Pulmonary artery endothelial cell (primary cell): ENCODE results near the gene RPP25. TPM values are rescaled to one million over a fixed set of nuclear protein-coding genes. Genes with fewer than 3 reads are reported as not detected.
A peak's percentile ranks its signal among the peaks of the same experiment; 100 is the strongest.

Source experiments
- DNase-seq: peaks from one replicate; pipeline ENCODE4 v3.0.0-alpha.2; 2011; ENCODE audit warnings: low read depth, low spot score
- total RNA-seq: library from RNA; depleted of rRNA; stranded (reverse); fragments of >200 nt; gene quantifications from 2 replicates; pipeline ENCODE4 v1.2.3, GENCODE V29; 2014

RPP25 gene
- 13.2 and 14.4 TPM in 2 replicates for total RNA-seq

DNA sequence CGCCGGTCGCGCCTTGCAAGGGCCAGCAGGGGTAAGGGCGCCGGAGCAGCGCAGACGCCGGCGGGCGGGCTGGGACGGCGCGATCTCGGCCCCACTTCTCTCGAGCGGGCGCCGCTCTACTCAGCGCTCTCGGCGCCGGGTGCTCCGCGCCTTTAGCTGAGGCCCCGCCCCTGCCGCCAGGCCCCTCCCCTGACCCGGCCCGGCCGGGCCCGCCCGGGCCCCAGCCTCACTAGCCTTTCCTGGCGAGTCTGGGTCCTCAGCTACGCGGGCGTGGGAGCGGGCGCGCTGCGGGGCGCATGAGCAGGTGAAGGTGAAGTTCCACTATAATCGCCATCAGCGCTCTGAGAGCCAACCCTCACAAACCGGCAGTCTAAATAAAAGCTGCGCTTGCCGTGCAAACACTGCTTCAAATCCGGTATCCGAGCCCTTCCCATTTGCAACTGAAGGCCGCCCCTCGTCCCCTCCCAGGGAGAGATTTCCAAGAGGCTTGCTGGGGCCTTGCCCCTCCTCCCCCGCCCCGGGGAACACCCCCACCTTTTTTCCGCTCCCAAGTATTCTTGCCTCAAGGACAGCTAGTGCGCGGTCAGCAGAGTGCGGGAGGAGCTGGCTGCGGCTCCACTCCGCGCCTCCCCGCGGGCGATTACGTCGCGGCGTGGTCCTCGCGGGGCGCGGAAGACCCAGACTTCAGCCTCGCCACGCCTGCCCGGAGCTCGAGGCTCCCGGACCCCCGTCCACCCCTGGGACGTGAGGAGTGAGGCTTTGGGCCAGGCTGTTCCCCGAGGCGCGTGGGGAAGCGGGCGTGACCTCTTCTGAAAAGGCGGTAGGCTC is at the start of gene RPP25:
Gene RPP25, minus strand, starts transcription at position 125 of the 828 bp plus-strand sequence. CDS start 189 bp downstream, outside the sequence.
- no peak for DNase-seq

DNA sequence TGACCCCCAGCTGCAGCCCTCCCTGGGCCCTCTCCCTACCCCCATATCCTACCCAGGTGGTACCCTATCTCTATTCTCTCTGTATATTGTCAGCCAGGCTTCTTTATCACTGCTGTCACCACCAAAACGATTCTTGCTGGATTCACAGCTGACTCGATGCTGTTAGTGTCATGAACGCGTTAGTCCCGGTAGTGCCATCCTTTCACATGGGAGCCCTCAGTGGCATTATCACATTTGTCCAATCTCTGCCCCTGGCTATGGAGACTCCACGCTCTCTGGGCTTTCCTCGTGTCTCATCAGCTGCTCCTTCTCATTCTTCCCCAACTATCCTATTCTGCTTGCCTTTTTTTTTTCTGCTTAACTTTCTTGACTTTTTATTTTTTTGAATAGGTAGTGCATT is 45.8 kb upstream of the RPP25 start:
- DNase-seq = no peak

DNA sequence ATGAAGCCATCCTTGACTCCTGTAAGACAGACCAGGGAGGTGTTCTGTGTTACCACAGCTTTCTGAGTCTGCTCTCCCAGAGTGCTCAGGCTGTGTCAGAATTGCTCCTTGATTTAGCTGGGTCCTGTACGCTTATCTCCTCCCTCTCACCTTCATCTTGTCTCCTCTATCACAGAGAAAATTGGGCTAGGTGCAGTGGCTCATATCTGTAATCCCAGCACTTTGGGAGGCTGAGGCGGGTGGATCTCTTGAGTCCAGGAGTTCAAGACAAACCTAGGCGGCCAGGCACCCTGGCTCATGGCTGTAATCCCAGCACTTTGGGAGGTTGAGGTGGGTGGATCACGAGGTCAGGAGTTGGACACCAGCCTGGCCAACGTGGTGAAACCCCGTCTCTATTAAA is 44.7 kb upstream of the RPP25 start:
- DNase-seq = no peak

GRCh38 chr15:74997543-74997942 is 41.0 kb upstream of the RPP25 start:
- DNase-seq = no peak

DNA sequence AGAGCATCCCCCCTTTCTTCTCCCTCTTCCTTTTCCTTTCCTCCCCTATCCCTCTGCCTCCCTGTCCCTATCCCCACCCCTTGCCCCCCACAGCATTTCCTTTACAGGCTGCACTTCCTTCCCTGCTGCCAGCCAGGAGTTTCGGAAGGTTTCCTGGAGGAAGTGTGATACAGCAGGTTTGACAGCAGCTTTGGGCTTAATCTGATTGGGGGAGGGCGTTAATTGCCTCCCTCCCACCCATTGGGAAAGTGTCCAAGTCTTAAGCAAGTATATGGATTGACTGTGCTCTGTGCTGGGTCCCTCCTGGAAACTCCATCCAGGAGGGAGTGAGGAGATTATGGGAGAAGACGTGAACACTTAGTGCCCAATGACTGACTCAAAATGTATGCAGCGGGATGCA is 40.6 kb upstream of the RPP25 start:
- DNase-seq = peak; percentile 33

- DNase-seq = no peak
Observed at GRCh38 chr15:74995779-74996765, 39.5 kb upstream of the RPP25 start.

GRCh38 chr15:74995182-74995778 is 38.7 kb upstream of the RPP25 start, which contains the start of gene SCAMP5:
Gene SCAMP5 (plus strand): TSS chr15:74995563. CDS start chr15:75011840, 16,277 bp downstream.
- DNase-seq = peak; percentile 71

DNA sequence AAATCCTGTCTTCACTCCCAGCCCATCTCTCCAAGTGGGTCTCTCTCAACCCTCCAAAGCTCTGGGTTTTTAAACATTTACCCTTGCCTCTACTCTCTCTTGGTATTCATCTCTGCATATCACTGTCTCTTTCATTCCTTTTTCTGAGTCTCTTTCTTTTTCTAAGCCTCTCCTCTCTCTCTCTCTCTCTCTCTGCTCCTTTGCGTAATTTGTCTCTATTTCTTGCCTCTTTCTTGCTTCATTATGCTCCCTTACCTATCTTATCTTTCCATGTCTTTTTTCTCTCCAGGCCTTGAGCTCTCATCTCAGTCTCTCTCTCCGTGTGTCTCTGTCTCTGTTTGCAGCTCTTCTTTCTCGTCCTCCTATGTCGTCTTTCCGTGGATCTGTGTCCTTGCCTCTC is 38.1 kb upstream of the RPP25 start:
- no peak for DNase-seq

- no peak for DNase-seq
Observed at GRCh38 chr15:74994236-74994635, 37.7 kb upstream of the RPP25 start.

DNA sequence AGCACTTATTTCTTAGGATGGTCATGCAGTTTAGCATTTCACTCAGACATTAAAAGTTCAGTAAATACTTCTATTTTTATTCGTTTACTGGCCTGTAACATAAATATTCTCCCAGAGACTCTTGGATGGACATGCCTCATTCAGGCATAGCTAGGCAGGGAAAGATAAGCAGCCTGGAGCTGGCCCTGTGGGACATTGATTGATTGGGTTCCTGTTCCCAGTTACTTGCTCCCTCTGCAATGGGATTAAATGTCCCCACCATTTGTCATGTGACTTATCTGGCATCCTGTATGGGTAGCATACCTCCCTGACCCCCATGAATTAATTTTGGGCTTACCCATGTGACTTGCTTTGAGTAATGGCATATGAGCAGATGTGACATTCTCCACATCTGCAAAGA is 36.0 kb upstream of the RPP25 start:
- no peak for DNase-seq

DNA sequence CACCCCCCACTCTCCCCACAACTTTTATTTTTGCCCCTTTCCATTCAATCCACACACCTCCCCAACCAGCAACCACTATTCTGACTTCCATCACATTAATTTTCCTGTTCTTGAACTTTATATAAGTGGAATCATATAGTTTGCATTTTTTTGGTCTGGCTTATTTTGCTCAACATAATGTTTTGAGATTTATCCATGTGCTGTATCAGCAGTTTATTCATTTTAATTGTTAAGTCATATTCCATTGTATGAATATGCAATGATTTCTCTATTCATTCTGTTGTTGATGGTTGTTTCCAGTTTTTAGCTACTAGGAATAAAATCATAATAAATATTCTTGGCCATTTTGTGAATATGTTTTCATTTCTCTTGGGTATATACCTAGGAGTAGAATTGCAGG is 33.0 kb upstream of the RPP25 start:
- no peak for DNase-seq

DNA sequence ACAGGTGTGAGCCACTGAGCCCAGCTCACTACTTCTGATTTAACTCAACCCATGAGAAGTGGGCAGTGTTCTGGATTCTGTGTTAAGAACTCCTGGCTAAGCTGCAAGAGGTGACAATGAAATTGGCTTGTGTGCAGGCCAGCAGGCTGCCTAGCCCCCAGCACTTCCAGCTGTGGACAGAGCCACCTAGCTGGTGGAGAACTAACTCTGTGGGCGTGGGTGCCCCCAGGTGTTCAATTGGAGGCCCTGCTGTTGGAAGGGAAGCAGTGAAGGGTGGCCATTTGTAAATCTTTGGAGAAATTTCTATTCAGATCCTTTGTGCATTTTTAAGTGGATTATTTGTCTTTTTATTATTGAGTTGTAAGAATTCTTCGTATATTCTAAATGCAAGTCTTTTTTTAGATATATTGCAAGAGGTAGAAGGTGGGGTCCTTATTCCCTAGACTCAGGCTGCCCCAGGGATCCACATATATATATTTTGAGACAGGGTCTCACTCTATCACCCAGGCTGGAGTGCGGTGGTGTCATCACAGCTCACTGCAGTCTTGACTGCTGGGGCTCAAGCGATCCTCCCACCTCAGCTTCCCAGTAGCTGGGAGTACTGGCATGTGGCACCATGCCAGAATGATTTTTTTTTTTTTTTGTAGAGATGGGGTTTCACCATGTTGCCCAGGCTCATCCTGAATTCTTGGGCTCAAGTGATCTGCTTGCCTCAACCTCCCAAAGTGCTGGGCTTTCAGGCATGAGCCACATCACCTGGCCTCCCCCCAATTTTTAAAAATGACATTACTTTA is 31.6 kb upstream of the RPP25 start:
- no peak for DNase-seq

GRCh38 chr15:74983725-74984231 is 27.2 kb upstream of the RPP25 start:
- no peak for DNase-seq

DNA sequence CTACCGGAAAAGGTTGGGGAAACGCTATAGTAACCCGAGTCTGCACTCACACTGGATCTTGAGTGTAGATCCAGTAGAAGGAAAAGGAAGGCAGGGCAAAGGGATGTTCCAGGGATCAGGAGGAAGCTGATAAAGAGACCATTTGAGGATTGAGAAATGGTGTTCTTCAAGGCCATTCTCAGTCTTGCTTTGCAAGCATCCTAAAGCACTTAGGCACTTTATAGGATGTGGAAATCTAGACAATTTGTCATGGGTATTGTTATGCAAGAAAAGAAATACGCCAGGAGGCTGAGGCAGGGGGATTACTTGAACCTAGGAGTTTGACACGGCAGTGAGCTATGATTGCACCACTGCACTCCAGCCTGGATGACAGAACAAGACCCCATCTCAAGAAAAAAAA is 25.6 kb upstream of the RPP25 start:
- DNase-seq = no peak

GRCh38 chr15:74978503-74978902 is 21.9 kb upstream of the RPP25 start:
- no peak for DNase-seq

DNA sequence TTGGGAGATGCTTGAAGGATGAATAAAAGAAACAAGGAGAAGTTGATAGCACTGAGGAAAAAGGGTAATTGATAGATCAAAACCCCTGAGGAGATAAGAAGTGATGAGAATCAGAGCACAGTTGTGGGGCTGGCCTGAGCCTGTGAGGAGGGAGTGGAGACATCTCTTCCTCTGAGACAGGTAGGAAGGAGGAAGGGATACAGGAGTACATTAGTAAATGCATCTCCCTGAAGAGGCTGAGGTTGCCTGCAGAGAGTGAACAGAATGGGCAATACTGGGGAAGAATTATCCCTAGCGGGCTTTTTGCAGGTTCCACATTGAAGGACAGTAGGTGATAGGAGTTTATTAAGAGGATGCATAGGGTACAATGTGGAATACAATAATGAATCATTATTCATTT is 21.5 kb upstream of the RPP25 start:
- DNase-seq = no peak

- no peak for DNase-seq
Observed at GRCh38 chr15:74977599-74977998, 21.0 kb upstream of the RPP25 start.

DNA sequence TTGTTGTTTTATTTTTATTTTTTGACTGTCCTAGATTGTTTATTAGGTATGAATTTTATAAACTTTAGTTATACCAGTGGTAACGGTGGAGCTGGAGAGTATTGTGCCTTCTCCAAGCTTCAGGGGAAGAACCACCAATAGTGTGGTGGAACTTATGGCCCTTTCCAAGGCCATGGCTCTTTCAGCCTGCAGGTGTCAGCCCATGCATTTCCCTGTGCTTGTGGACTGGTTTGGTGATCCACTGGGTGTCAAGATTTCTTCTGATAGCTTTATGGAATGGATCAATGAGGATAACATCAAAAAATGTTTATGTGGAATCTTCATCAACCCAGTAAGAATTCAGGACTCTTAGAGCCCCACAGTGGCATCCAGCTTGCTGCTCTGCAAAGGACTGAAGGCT is 19.6 kb upstream of the RPP25 start:
- DNase-seq = no peak

DNA sequence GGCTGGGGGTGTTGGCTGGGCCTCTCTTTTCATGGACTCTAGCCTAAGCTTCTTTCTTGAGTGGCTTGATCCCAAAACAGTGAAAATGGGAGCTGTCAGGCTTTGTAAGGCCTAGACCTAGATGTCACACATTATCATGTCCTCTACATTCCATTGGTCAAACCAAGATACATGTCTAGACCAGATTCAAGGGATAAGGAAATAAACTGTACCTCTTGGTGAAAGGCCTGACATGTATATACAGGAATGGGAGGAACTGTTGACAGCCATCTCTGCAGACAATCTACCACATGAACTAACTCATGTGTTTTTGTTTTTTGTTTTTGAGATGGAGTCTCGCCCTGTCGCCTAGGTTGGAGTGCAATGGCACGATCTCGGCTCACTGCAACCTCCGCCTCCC is 11.1 kb upstream of the RPP25 start:
- DNase-seq = no peak

- DNase-seq = peak; percentile 43
Observed at GRCh38 chr15:74964794-74965193, 8.2 kb upstream of the RPP25 start.

GRCh38 chr15:74963213-74963612 is 6.6 kb upstream of the RPP25 start:
- no peak for DNase-seq
